Hepatocyte (in vitro differentiated cells): ENCODE data around the gene NMUR2. TPM values are rescaled to one million over a fixed set of nuclear protein-coding genes. Genes with fewer than 3 reads are reported as not detected.

ENCODE experiments used
- DNase-seq: peaks from one replicate; pipeline ENCODE4 v3.0.0-alpha.2; 2016; ENCODE audit warnings: low spot score
- H2AFZ ChIP-seq: fragments of 200-600 bp; sonication (generic); 2 replicates; pipeline ENCODE4 v1.6.0; 2016; ENCODE audit warnings: antibody characterized with exemption, mild to moderate bottlenecking
- H3K27ac ChIP-seq: fragments of 200-600 bp; sonication (generic); 2 replicates; pipeline ENCODE4 v1.5.1; 2016; ENCODE audit warnings: mild to moderate bottlenecking
- H3K27me3 ChIP-seq: fragments of 200-600 bp; sonication (generic); 2 replicates; pipeline ENCODE4 v1.6.1; 2016
- H3K36me3 ChIP-seq: fragments of 200-600 bp; sonication (generic); replicated peaks from 2 replicates; pipeline ENCODE4 v1.5.1; 2016; ENCODE audit warnings: low read depth; ENCODE audit not compliant: insufficient read depth
- H3K4me1 ChIP-seq: fragments of 200-600 bp; sonication (generic); 2 replicates; pipeline ENCODE4 v1.5.1; 2016; ENCODE audit warnings: mild to moderate bottlenecking, moderate library complexity; ENCODE audit not compliant: insufficient read depth
- H3K4me2 ChIP-seq: fragments of 200-600 bp; sonication (generic); 2 replicates; pipeline ENCODE4 v1.6.0; 2016
- H3K4me3 ChIP-seq: fragments of 200-600 bp; sonication (generic); 2 replicates; pipeline ENCODE4 v1.5.1; 2016; ENCODE audit warnings: mild to moderate bottlenecking
- H3K79me2 ChIP-seq: fragments of 200-600 bp; sonication (generic); 2 replicates; pipeline ENCODE4 v1.6.0; 2017; ENCODE audit warnings: mild to moderate bottlenecking
- H3K9me2 ChIP-seq: fragments of 200-600 bp; sonication (generic); replicated peaks from 2 replicates; pipeline ENCODE4 v1.6.0; 2017; ENCODE audit warnings: mild to moderate bottlenecking; ENCODE audit not compliant: insufficient read depth
- H3K9me3 ChIP-seq: fragments of 200-600 bp; sonication (generic); 2 replicates; pipeline ENCODE4 v1.5.1; 2016; ENCODE audit warnings: low read depth, mild to moderate bottlenecking
- H4K20me1 ChIP-seq: fragments of 200-600 bp; sonication (generic); 2 replicates; pipeline ENCODE4 v1.6.0; 2016; ENCODE audit warnings: mild to moderate bottlenecking; ENCODE audit not compliant: insufficient read depth, poor library complexity, severe bottlenecking
- CTCF ChIP-seq: fragments of 200-600 bp; sonication (generic); IDR thresholded peaks from 2 replicates; pipeline ENCODE4 v1.5.1; 2016; ENCODE audit warnings: antibody characterized with exemption, mild to moderate bottlenecking; ENCODE audit not compliant: poor library complexity
- EZH2 ChIP-seq: fragments of 200-600 bp; sonication (generic); IDR thresholded peaks from 2 replicates; pipeline ENCODE4 v1.6.1; 2016; ENCODE audit warnings: antibody characterized with exemption, mild to moderate bottlenecking, borderline replicate concordance
- EZH2phosphoT487 ChIP-seq: fragments of 200-600 bp; sonication (generic); IDR thresholded peaks from one replicate; pipeline ENCODE4 v1.6.1; 2018; ENCODE audit warnings: antibody characterized with exemption, mild to moderate bottlenecking, low read depth, moderate library complexity; ENCODE audit not compliant: unreplicated experiment, severe bottlenecking
- WGBS: methylation state at CpG from one replicate; pipeline ENCODE4 v1.1.6; 2016; ENCODE audit warnings: low lambda C conversion rate; ENCODE audit errors: missing lambda C conversion rate; 5-methylcytosine and 5-hydroxymethylcytosine counted together
- polyA plus RNA-seq: library from polyadenylated mRNA; unstranded; fragments of >200 nt; fragmentation: Nextera tagmentation; extraction: Ambion mirVana; gene quantifications from 2 replicates; pipeline ENCODE4 v1.2.1, GENCODE V29; 2016
- total RNA-seq: library from RNA; depleted of rRNA; stranded (reverse); fragments of >200 nt; gene quantifications from 2 replicates; pipeline ENCODE4 v1.2.3, GENCODE V29; 2014

The NMUR2 gene
- total and polyA plus RNA-seq, 2 experiments from 2014 or later, result 0.57 TPM; not detected in 1

- H3K4me1 ChIP-seq, result no peaks in the 10 kb centered on the region
- no peaks in the 10 kb centered on the region for H4K20me1 ChIP-seq
- 46% methylated on average over 3 of the region's 3 CpGs for WGBS
- H3K4me3 ChIP-seq, result no peak overlapping the region
- no peak for DNase-seq
- H3K27ac ChIP-seq, result no peak overlapping the region
- H3K4me2 ChIP-seq, result no peak overlapping the region
- no peaks in the 10 kb centered on the region for H3K79me2 ChIP-seq
- TF ChIP-seq EZH2phosphoT487 (no peak), EZH2 (no peak), CTCF (no peak)
- no peaks in the 10 kb centered on the region for H3K9me3 ChIP-seq
- no peaks in the 10 kb centered on the region for H3K9me2 ChIP-seq
- H2AFZ ChIP-seq, result no peak overlapping the region
- no peaks in the 10 kb centered on the region for H3K27me3 ChIP-seq
- no peaks in the 10 kb centered on the region for H3K36me3 ChIP-seq
Observed at GRCh38 chr5:152378730-152379129, 26.3 kb downstream of the NMUR2 start.

- TF ChIP-seq EZH2phosphoT487 (no peak), CTCF (no peak), EZH2 (no peak)
- WGBS, result 90% methylated on average over 4 of the region's 4 CpGs
Observed at GRCh38 chr5:152376886-152377285, 28.2 kb downstream of the NMUR2 start.

GRCh38 chr5:152374711-152375275 is 30.3 kb downstream of the NMUR2 start:
- H3K4me1 ChIP-seq, result no peaks in the 10 kb centered on the region
- no peaks in the 10 kb centered on the region for H3K9me2 ChIP-seq
- no peak for DNase-seq
- H3K27ac ChIP-seq, result no peak overlapping the region
- H3K36me3 ChIP-seq, result no peaks in the 10 kb centered on the region
- no peak overlapping the region for H3K4me3 ChIP-seq
- no peaks in the 10 kb centered on the region for H3K9me3 ChIP-seq
- H4K20me1 ChIP-seq, result no peaks in the 10 kb centered on the region
- H3K4me2 ChIP-seq, result no peak overlapping the region
- H2AFZ ChIP-seq, result no peak overlapping the region
- 90% methylated on average over 1 of the region's 1 CpG for WGBS
- H3K27me3 ChIP-seq, result no peaks in the 10 kb centered on the region
- no peaks in the 10 kb centered on the region for H3K79me2 ChIP-seq
- TF ChIP-seq EZH2, result no peak
- no peak for TF ChIP-seq EZH2phosphoT487
- no peak for TF ChIP-seq CTCF

More at GRCh38 chr5:152376886-152377285, 28.2 kb downstream of the NMUR2 start:
- Histone ChIP-seq H3K79me2 (no peaks in the 10 kb centered on the region), H3K4me3 (no peak overlapping the region), H2AFZ (no peak overlapping the region), H3K27ac (no peak overlapping the region), H3K27me3 (no peaks in the 10 kb centered on the region), H3K9me2 (no peaks in the 10 kb centered on the region), H4K20me1 (no peaks in the 10 kb centered on the region), H3K4me2 (no peak overlapping the region), H3K4me1 (no peaks in the 10 kb centered on the region), H3K9me3 (no peaks in the 10 kb centered on the region), H3K36me3 (no peaks in the 10 kb centered on the region)
- no peak for DNase-seq
